GM12892 (cell line): Measurements from ENCODE around the gene PCDHA7. TPM values are rescaled to one million over a fixed set of nuclear protein-coding genes. Genes with fewer than 3 reads are reported as not detected.
"Not testable (repeated sequence)": the region's sequence is repeated elsewhere in the genome, so short reads cannot be mapped to it uniquely, and the experiment has no call there.

ENCODE experiments used
- DNase-seq: peaks from one replicate; pipeline ENCODE4 v3.0.0; 2011; ENCODE audit not compliant: insufficient read length
- FAIRE-seq: peaks from 2 replicates; lab custom pipeline; 2011; peaks lifted over from hg19 to GRCh38; lab: Jason Lieb, UNC
- POLR2A ChIP-seq: IDR thresholded peaks from 2 replicates; pipeline ENCODE4 v1.6.1; 2011; ENCODE audit warnings: low read depth, low read length, control low read depth
- POLR2AphosphoS5 ChIP-seq: IDR thresholded peaks from 2 replicates; pipeline ENCODE4 v1.6.1; 2011; ENCODE audit warnings: low read depth, low read length, control low read depth
- TAF1 ChIP-seq: IDR thresholded peaks from 2 replicates; pipeline ENCODE4 v1.6.1; 2011; ENCODE audit warnings: low read depth, mild to moderate bottlenecking, control low read depth, low read length, borderline replicate concordance
- polyA plus RNA-seq: library from polyadenylated mRNA; unstranded; fragments of >200 nt; gene quantifications from one replicate; pipeline ENCODE4 v1.2.1, GENCODE V29; 2012; ENCODE audit warnings: missing spikeins, inconsistent platforms; ENCODE audit not compliant: missing spikeins

The PCDHA7 gene
- not detected for polyA plus RNA-seq

GRCh38 chr5:140833993-140834392 lies at the start of gene PCDHA7:
TSS of gene PCDHA7 (plus strand) at chr5:140834269. CDS start at chr5:140834384, 115 bp downstream.
- TF ChIP-seq POLR2AphosphoS5 (no peak), POLR2A (no peak), TAF1 (no peak)

GRCh38 chr5:140785905-140786686 lies 48.0 kb upstream of the PCDHA7 start, which contains the start of gene PCDHA1:
TSS of gene PCDHA1 (plus strand) at chr5:140786140.
- DNase-seq: no peak
- FAIRE-seq: no peak
- TF ChIP-seq POLR2A (no peak), TAF1 (no peak), POLR2AphosphoS5 (no peak)

More at GRCh38 chr5:140833993-140834392, at the start of gene PCDHA7:
- FAIRE-seq (no peak), DNase-seq (no peak)

- FAIRE-seq, DNase-seq: not testable (repeated sequence)
Observed at GRCh38 chr5:140787422-140787821, 46.6 kb upstream of the PCDHA7 start.

DNA sequence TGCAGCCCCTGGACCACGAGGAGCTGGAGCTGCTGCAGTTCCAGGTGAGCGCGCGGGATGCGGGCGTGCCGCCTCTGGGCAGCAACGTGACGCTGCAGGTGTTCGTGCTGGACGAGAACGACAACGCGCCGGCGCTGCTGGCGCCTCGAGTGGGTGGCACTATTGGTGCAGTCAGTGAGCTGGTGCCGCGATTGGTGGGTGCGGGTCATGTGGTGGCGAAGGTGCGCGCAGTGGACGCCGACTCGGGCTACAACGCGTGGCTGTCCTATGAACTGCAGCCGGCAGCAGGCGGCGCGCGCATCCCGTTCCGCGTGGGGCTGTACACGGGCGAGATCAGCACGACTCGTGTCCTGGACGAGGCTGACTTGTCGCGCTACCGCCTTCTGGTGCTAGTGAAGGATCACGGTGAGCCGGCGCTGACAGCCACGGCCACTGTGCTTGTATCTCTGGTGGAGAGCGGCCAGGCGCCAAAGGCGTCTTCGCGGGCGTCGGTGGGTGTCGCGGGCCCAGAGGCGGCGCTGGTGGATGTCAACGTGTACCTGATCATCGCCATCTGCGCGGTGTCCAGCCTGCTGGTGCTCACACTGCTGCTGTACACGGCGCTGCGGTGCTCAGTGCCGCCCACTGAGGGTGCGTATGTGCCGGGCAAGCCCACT lies 46.1 kb upstream of the PCDHA7 start:
- not testable (repeated sequence) for FAIRE-seq, DNase-seq

GRCh38 chr5:140791089-140791488 lies 43.0 kb upstream of the PCDHA7 start:
- no peak for TF ChIP-seq POLR2A
- FAIRE-seq (no peak), DNase-seq (no peak)

- FAIRE-seq (no peak), DNase-seq (no peak)
- TF ChIP-seq POLR2AphosphoS5 (no peak), POLR2A (no peak), TAF1 (no peak)
Observed at GRCh38 chr5:140794595-140795258, 39.3 kb upstream of the PCDHA7 start, which contains the start of gene PCDHA2. TSS of gene PCDHA2 (plus strand) at chr5:140794852.

DNA sequence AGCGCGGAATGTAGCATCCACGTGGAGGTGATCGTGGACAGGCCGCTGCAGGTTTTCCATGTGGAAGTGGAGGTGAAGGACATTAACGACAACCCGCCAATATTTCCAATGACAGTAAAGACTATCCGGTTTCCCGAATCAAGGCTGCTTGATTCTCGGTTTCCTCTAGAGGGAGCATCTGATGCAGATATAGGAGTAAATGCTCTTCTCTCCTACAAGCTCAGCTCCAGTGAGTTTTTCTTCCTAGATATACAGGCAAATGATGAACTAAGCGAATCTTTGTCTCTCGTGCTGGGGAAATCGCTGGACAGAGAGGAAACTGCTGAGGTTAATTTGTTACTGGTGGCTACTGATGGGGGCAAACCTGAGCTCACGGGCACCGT lies 38.8 kb upstream of the PCDHA7 start:
- DNase-seq (no peak), FAIRE-seq (no peak)
- TF ChIP-seq TAF1: no peak

- FAIRE-seq, DNase-seq: not testable (repeated sequence)
Observed at GRCh38 chr5:140796072-140796717, 37.9 kb upstream of the PCDHA7 start.

GRCh38 chr5:140796718-140797095 lies 37.4 kb upstream of the PCDHA7 start:
- DNase-seq: no peak
- FAIRE-seq: no peak
- TF ChIP-seq POLR2AphosphoS5 (no peak), POLR2A (no peak), TAF1 (no peak)

DNA sequence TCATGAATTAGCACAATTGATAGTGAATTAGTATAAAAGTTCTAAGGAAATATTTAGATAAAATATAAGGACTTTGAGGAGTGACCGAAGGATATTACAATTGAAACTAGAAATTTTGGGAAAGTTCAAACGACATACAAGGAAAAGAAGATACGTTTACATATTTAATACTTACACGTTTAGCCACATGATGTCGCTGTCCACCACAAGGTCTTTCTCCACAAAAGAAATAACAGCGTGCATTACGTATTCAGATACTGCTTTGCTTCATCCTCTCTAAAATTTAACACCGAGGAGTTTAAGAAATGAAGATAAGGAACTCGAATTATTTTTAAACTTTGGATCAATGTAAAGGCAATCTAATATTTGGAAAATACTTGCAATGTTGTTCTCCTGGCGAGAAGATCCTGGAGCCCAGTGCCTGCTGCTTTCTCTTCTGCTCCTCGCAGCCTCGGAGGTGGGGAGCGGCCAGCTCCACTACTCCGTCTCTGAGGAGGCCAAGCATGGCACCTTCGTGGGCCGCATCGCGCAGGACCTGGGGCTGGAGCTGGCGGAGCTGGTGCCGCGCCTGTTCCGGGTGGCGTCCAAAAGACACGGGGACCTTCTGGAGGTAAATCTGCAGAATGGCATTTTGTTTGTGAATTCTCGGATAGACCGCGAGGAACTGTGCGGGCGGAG lies 33.1 kb upstream of the PCDHA7 start, which contains the start of gene PCDHA3:
PCDHA3 (plus strand) TSS at position 242 of the 678 bp plus-strand sequence.
- DNase-seq (no peak), FAIRE-seq (no peak)
- TF ChIP-seq POLR2A: no peak
- TF ChIP-seq POLR2AphosphoS5: no peak
- no peak for TF ChIP-seq TAF1

- FAIRE-seq: peak; percentile 5
- TF ChIP-seq POLR2A (no peak), TAF1 (no peak), POLR2AphosphoS5 (no peak)
Observed at GRCh38 chr5:140801494-140801841, 32.6 kb upstream of the PCDHA7 start.

GRCh38 chr5:140802381-140802780 lies 31.7 kb upstream of the PCDHA7 start:
- FAIRE-seq, DNase-seq: not testable (repeated sequence)

More at GRCh38 chr5:140801494-140801841, 32.6 kb upstream of the PCDHA7 start:
- DNase-seq: no peak
